ENCODE measurements around the gene SERPINE3.

The SERPINE3 gene

DNA sequence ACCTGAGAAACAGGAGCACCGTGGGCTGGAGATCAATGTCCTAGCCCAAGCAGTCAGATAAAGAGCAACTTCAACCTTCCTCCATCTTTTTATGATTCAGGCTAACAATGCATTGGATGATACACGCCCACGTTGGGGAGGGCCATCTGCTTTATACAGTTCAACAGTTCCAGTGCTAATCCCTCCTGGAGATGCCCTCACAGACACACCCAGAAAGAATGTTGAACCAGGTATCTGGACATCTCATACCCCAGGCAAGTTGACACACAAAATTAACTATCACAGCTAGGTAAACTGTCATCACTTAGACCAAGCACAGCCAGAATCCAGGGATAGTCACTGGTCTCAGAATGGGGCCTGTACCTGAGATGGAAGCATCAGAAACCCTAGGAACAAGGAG lies 20.6 kb upstream of the SERPINE3 start:
- TF ChIP-seq GABPA (IDR thresholded peaks at IDR 0.05; ENCODE audit: low read depth) (no peak), POLR2AphosphoS5 (IDR thresholded peaks at IDR 0.05; ENCODE audit: low read depth) (no peak), SPI1 (IDR thresholded peaks at IDR 0.05; ENCODE audit: borderline replicate concordance, low read depth) (no peak)
- TF ChIP-seq, protein P1, sequence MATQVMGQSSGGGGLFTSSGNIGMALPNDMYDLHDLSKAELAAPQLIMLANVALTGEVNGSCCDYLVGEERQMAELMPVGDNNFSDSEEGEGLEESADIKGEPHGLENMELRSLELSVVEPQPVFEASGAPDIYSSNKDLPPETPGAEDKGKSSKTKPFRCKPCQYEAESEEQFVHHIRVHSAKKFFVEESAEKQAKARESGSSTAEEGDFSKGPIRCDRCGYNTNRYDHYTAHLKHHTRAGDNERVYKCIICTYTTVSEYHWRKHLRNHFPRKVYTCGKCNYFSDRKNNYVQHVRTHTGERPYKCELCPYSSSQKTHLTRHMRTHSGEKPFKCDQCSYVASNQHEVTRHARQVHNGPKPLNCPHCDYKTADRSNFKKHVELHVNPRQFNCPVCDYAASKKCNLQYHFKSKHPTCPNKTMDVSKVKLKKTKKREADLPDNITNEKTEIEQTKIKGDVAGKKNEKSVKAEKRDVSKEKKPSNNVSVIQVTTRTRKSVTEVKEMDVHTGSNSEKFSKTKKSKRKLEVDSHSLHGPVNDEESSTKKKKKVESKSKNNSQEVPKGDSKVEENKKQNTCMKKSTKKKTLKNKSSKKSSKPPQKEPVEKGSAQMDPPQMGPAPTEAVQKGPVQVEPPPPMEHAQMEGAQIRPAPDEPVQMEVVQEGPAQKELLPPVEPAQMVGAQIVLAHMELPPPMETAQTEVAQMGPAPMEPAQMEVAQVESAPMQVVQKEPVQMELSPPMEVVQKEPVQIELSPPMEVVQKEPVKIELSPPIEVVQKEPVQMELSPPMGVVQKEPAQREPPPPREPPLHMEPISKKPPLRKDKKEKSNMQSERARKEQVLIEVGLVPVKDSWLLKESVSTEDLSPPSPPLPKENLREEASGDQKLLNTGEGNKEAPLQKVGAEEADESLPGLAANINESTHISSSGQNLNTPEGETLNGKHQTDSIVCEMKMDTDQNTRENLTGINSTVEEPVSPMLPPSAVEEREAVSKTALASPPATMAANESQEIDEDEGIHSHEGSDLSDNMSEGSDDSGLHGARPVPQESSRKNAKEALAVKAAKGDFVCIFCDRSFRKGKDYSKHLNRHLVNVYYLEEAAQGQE (IDR thresholded peaks at IDR 0.05; ENCODE audit: insufficient replicate concordance, low read depth): no peak
- TF ChIP-seq, protein P2, sequence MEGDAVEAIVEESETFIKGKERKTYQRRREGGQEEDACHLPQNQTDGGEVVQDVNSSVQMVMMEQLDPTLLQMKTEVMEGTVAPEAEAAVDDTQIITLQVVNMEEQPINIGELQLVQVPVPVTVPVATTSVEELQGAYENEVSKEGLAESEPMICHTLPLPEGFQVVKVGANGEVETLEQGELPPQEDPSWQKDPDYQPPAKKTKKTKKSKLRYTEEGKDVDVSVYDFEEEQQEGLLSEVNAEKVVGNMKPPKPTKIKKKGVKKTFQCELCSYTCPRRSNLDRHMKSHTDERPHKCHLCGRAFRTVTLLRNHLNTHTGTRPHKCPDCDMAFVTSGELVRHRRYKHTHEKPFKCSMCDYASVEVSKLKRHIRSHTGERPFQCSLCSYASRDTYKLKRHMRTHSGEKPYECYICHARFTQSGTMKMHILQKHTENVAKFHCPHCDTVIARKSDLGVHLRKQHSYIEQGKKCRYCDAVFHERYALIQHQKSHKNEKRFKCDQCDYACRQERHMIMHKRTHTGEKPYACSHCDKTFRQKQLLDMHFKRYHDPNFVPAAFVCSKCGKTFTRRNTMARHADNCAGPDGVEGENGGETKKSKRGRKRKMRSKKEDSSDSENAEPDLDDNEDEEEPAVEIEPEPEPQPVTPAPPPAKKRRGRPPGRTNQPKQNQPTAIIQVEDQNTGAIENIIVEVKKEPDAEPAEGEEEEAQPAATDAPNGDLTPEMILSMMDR (IDR thresholded peaks at IDR 0.05; ENCODE audit: insufficient read depth, low read length): no peak
- DNase-seq (ENCODE audit: low read depth in 1 of 2, low spot score in 1 of 2): no peak
- no peak overlapping the region for H3K27ac ChIP-seq (replicated peaks)
- no peak overlapping the region for H3K4me3 ChIP-seq (replicated peaks; ENCODE audit: insufficient read depth, low read length)
- H3K27me3 ChIP-seq (ENCODE audit: insufficient read depth, poor library complexity, severe bottlenecking): no peaks in the 10 kb centered on the region

DNA sequence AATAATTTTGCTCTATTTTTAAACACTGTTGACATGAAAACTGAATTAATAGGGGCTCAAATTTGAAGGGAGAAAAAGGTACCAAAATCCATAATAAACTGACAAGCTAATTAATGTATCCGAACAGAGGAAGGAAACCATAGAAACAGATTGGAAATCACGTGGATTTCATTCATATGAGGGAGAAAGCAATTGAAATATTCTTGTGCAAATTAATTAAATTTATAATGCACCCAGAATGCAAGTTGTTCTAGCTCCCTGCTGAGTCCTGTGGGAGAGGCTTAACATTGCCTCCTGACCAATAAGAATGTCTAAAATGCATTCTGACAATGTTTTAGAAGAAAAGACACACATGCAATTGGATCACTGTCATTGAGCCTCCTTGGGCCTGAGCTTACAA lies 17.7 kb upstream of the SERPINE3 start:
- no peak overlapping the region for H3K27ac ChIP-seq (replicated peaks)
- H3K27me3 ChIP-seq (ENCODE audit: insufficient read depth, poor library complexity, severe bottlenecking): no peaks in the 10 kb centered on the region
- DNase-seq (ENCODE audit: low read depth in 1 of 2, low spot score in 1 of 2): no peak
- TF ChIP-seq, protein P1 (IDR thresholded peaks at IDR 0.05; ENCODE audit: insufficient replicate concordance, low read depth): no peak
- TF ChIP-seq, protein P2 (IDR thresholded peaks at IDR 0.05; ENCODE audit: insufficient read depth, low read length): no peak
- TF ChIP-seq GABPA (IDR thresholded peaks at IDR 0.05; ENCODE audit: low read depth): no peak
- TF ChIP-seq SPI1 (IDR thresholded peaks at IDR 0.05; ENCODE audit: borderline replicate concordance, low read depth): no peak
- no peak for TF ChIP-seq POLR2AphosphoS5 (IDR thresholded peaks at IDR 0.05; ENCODE audit: low read depth)
- no peak overlapping the region for H3K4me3 ChIP-seq (replicated peaks; ENCODE audit: insufficient read depth, low read length)

DNA sequence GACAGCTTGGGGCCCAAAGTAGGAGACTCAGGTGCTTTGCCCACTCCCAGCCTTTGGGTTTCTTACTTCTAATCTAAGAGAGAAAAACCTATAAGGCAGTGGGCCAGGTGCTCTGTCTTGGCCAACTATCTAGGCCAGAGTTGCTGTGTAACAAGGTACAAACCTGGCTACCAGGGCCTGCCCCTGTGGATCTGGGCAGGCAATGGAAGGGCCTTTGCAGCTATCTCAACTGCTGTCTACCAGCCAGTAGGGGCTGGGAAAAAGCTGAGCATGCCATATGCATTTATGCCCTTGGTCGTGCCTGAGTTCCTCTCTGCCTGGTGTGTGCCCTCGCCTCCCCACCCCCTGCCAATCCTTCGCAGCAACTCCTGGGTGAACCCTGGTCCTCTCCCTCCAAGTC lies 16.7 kb upstream of the SERPINE3 start:
- Histone ChIP-seq H3K4me3 (replicated peaks; ENCODE audit: insufficient read depth, low read length) (no peak overlapping the region), H3K27ac (replicated peaks) (no peak overlapping the region), H3K27me3 (ENCODE audit: insufficient read depth, poor library complexity, severe bottlenecking) (no peaks in the 10 kb centered on the region)
- TF ChIP-seq GABPA (IDR thresholded peaks at IDR 0.05; ENCODE audit: low read depth) (no peak), POLR2AphosphoS5 (IDR thresholded peaks at IDR 0.05; ENCODE audit: low read depth) (no peak), SPI1 (IDR thresholded peaks at IDR 0.05; ENCODE audit: borderline replicate concordance, low read depth) (no peak)
- TF ChIP-seq, protein P1 (IDR thresholded peaks at IDR 0.05; ENCODE audit: insufficient replicate concordance, low read depth): no peak
- TF ChIP-seq, protein P2 (IDR thresholded peaks at IDR 0.05; ENCODE audit: insufficient read depth, low read length): no peak
- no peak for DNase-seq (ENCODE audit: low read depth in 1 of 2, low spot score in 1 of 2)

Measured in HL-60 (cell line).